Measurements from ENCODE around the gene SLC25A34.

The SLC25A34 gene

GRCh38 chr1:15714406-15715136, 21.5 kb upstream of the SLC25A34 start:
- DNase-seq, result peak; percentile 47

- DNase-seq, result no peak
These were observed 18.5 kb upstream of the SLC25A34 start for GRCh38 chr1:15717418-15718125.

GRCh38 chr1:15718199-15718601, 17.9 kb upstream of the SLC25A34 start:
- no peak for DNase-seq

GRCh38 chr1:15719381-15720120, 16.5 kb upstream of the SLC25A34 start:
- DNase-seq, result no peak

GRCh38 chr1:15720861-15721260, 15.2 kb upstream of the SLC25A34 start:
- no peak for DNase-seq

GRCh38 chr1:15722411-15722810, 13.6 kb upstream of the SLC25A34 start:
- no peak for DNase-seq

- no peak for DNase-seq
These were observed 13.1 kb upstream of the SLC25A34 start for GRCh38 chr1:15722836-15723532.

- DNase-seq, result no peak
These were observed 12.3 kb upstream of the SLC25A34 start for GRCh38 chr1:15723631-15724246.

DNA sequence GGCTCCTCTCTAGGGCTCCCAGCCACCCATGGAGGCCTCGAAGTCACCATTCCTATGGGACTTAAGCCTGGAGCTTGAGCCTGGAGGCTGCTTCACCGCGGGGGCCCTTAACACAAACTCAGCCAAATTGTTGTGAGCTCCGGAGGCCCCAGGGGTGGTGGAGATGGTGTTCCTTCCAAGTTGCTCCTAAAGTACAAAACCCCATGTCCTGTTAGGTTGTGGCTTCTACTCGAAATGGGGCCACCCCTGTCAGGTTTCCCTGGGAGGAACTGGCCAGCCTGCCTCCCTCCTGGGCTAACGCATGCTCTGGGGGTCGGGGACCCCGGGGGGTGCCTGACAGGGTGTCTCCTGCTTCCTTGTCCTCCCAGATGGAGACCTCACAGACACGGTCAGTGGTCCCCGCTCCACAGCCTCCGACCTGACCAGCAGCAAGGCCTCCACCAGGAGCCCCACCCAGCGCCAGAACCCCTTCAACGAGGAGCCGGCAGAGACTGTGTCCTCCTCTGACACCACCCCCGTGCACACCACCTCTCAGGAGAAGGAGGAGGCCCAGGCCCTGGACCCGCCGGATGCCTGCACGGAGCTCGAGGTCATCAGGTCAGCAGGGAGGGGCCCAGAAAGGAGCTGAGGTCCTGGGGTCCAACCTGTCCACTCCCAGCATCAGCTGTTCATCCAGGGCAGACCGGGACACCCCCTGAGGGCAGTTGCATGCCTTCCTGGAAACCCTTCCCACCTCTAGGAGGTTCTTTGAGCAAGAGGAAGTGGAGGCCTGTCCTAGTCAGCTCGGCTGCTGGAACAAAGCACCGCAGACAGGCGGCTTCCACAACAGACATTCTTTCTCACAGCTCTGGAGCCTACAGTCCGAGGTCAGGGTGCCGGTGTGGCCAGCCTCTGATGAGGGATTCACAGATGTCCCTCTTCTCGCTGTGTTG, 10.8 kb upstream of the SLC25A34 start:
- DNase-seq, result no peak

GRCh38 chr1:15726508-15726907, 9.6 kb upstream of the SLC25A34 start:
- DNase-seq, result no peak

DNA sequence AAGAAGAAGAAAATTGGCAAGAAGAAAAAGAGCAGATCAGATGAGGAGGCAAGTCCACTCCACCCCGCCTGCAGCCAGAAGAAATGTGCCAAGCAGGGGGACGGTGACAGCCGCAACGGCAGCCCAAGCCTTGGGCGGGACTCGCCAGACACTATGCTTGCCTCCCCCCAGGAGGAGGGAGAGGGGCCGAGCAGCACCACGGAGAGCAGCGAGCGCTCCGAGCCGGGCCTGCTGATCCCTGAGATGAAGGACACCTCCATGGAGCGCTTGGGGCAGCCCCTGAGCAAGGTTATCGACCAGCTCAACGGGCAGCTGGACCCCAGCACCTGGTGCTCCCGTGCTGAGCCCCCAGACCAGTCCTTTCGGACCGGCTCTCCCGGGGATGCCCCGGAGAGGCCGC, 9.0 kb upstream of the SLC25A34 start:
- DNase-seq, result no peak

GRCh38 chr1:15727424-15727823, 8.6 kb upstream of the SLC25A34 start:
- no peak for DNase-seq

- no peak for DNase-seq
These were observed 8.1 kb upstream of the SLC25A34 start for GRCh38 chr1:15727866-15728534.

DNA sequence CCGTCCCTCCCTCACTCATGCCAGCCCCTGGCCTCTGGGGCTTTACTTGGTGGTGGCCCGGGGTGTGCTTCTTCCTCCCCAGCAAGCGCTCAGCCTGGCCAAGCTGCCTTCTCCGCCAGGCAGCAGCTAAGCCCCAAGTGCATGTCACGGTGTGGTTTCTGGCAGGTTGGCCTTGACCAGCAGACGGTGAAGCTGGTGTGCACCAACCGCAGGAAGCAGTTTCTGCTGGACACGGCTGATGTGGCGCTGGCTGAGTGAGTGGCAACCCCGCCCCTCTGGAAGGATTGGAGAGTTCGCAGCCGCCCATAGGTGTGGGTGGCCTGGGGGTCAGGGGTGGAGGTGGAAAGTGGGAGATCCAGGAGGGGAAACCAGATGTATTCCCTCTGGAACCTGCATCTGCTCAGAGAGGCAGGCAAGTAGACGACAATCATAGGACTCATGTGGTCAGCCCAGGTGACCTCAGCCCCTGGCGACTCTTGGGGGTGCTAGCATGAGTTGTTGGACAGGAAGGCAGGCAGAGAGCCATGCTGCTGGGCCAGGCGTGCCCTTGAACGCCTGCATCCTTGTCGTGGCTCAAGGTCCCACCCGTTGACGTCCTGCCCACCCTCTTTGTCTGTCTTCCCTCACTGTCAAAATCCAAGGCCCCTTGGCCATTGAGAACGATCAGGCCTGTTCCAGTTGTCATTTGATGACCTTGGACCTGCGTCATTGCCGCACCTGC, 7.0 kb upstream of the SLC25A34 start:
- no peak for DNase-seq

DNA sequence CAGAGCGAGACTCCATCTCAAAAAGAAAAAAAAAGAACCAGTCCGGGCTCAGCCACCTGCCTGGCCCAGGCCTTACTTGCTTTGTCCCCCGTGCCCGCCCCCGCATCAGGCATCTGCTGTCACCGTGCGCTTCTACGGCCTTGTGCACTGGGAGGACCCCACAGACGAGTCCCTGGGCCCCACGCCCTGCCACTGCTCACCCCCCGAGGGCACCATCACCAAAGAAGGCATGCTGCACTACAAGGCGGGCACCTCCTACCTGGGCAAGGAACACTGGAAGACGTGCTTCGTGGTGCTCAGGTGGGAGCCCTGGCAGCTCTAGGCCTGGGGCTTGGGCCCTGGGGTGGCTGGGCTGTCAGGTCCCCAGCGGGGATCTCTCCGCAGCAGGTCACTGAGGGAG, 5.6 kb upstream of the SLC25A34 start:
- no peak for DNase-seq

DNA sequence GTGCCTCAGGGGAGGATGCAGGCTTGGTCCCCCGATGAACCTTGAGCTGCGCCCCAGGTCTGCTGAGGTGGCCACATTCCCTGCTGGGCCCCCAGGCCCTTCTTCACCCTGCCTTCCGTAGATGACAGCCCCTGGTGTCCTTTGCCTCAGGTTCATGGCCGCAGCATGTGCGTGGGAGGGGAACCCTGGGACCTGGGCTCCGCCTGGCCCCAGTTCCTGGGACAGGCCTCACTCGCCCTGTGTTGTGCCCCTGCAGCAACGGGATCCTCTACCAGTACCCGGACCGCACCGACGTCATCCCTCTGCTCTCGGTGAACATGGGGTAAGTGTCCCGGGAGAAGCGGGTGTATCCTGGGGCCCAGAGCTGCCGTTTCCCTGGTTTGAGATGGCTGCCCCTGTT, 5.1 kb upstream of the SLC25A34 start:
- no peak for DNase-seq

- no peak for DNase-seq
These were observed 4.0 kb upstream of the SLC25A34 start for GRCh38 chr1:15731735-15732685.

GRCh38 chr1:15732686-15733081, 3.4 kb upstream of the SLC25A34 start:
- DNase-seq, result no peak

DNA sequence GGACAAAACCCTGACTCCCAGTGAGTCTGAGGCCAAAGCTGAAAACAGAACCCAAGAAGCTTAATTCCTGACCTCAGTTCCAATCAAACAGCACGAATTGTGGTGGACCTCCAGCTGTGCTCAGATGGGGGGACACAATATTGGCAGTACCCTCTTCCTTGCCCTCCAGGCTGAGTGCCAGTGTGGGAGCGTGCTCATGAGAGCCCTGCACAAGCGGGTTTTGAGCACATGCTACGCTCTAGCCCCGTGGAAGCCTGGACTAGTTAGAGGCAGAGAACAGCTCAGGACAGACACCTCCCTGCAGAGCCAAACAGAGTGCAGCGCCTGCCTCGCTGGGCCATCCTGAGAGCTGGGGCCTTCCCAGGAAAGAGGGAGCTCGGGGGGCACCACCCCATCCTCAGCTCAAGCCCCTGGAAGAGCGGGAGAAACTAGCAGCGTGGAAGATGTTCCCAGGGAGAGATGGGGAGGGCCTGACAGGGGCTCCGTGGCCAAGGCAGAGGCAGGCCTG, 2.8 kb upstream of the SLC25A34 start:
- no peak for DNase-seq

Data from fibroblast of upper back skin (primary cell).